Astrocyte (in vitro differentiated cells and primary cell): ENCODE data around the gene KCNN3. TPM values are rescaled to one million over a fixed set of nuclear protein-coding genes. Genes with fewer than 3 reads are reported as not detected.

Experiments
- DNase-seq: peaks from one replicate; pipeline ENCODE4 v3.0.0-alpha.2; 2010; ENCODE audit warnings: low read depth
- FAIRE-seq: peaks from 2 replicates; lab custom pipeline; 2011; peaks lifted over from hg19 to GRCh38; lab: Jason Lieb, UNC
- H2AFZ ChIP-seq: 2 replicates; pipeline ENCODE4 v1.6.0; 2012; ENCODE audit warnings: low read depth, low read length, inconsistent platforms
- H3K27ac ChIP-seq: 2 replicates; pipeline ENCODE4 v1.5.1; 2011; ENCODE audit warnings: low read depth, low read length, inconsistent platforms
- H3K27me3 ChIP-seq: 2 replicates; pipeline ENCODE4 v1.6.0; 2011; ENCODE audit warnings: low read length, inconsistent platforms; ENCODE audit not compliant: insufficient read depth
- H3K36me3 ChIP-seq: 2 replicates; pipeline ENCODE4 v1.5.1; 2011; ENCODE audit warnings: low read length, inconsistent platforms; ENCODE audit not compliant: insufficient read depth
- H3K4me1 ChIP-seq: 2 replicates; pipeline ENCODE4 v1.5.1; 2011; ENCODE audit warnings: low read length, inconsistent platforms; ENCODE audit not compliant: insufficient read depth
- H3K4me2 ChIP-seq: 2 replicates; pipeline ENCODE4 v1.6.0; 2012; ENCODE audit warnings: low read length, inconsistent platforms
- H3K4me3 ChIP-seq: 2 replicates; pipeline ENCODE4 v1.5.1; 2011; ENCODE audit warnings: low read depth, mild to moderate bottlenecking, low read length, inconsistent platforms; ENCODE audit not compliant: insufficient read depth
- H3K79me2 ChIP-seq: 2 replicates; pipeline ENCODE4 v1.6.0; 2012; ENCODE audit warnings: mild to moderate bottlenecking, low read length, inconsistent platforms; ENCODE audit not compliant: insufficient read depth
- H3K9ac ChIP-seq: 2 replicates; pipeline ENCODE4 v1.6.0; 2012; ENCODE audit warnings: mild to moderate bottlenecking, low read length, inconsistent platforms
- H3K9me3 ChIP-seq: 2 replicates; pipeline ENCODE4 v1.5.1; 2012; ENCODE audit warnings: low read depth, mild to moderate bottlenecking, low read length, inconsistent platforms; ENCODE audit not compliant: insufficient read depth
- H4K20me1 ChIP-seq: 2 replicates; pipeline ENCODE4 v1.6.0; 2012; ENCODE audit warnings: low read length, inconsistent platforms; ENCODE audit not compliant: insufficient read depth
- H3K27ac Mint-ChIP-seq: one replicate; pipeline ENCODE4 v1.8.0; 2021; ENCODE audit warnings: mild to moderate bottlenecking, mixed read lengths; ENCODE audit not compliant: unreplicated experiment
- H3K27me3 Mint-ChIP-seq: one replicate; pipeline ENCODE4 v1.8.0; 2021; ENCODE audit warnings: low read depth, mixed read lengths; ENCODE audit not compliant: unreplicated experiment
- H3K36me3 Mint-ChIP-seq: one replicate; pipeline ENCODE4 v1.8.0; 2021; ENCODE audit warnings: low read depth, mixed read lengths; ENCODE audit not compliant: unreplicated experiment
- H3K4me1 Mint-ChIP-seq: one replicate; pipeline ENCODE4 v1.8.0; 2021; ENCODE audit warnings: low read depth, mixed read lengths; ENCODE audit not compliant: unreplicated experiment
- H3K4me3 Mint-ChIP-seq: one replicate; pipeline ENCODE4 v1.8.0; 2021; ENCODE audit warnings: mild to moderate bottlenecking, moderate library complexity, mixed read lengths; ENCODE audit not compliant: unreplicated experiment
- H3K9me3 Mint-ChIP-seq: one replicate; pipeline ENCODE4 v1.8.0; 2021; ENCODE audit warnings: mild to moderate bottlenecking, mixed read lengths; ENCODE audit not compliant: unreplicated experiment
- EZH2 ChIP-seq: IDR thresholded peaks from 2 replicates; pipeline ENCODE4 v1.6.1; 2012; ENCODE audit warnings: mild to moderate bottlenecking, low read length, inconsistent platforms; ENCODE audit not compliant: insufficient read depth
- total RNA-seq: library from RNA; stranded (reverse); gene quantifications from 2 replicates; pipeline ENCODE4 v1.2.1, GENCODE V29; 2021
- TF ChIP-seq, protein P1 (sequence below): IDR thresholded peaks from 2 replicates; pipeline ENCODE4 v1.5.1; 2011; ENCODE audit warnings: low read depth, mild to moderate bottlenecking, inconsistent platforms, low read length, moderate library complexity; ENCODE audit not compliant: insufficient read depth

KCNN3 gene
- total RNA-seq, 1 donor from 2014 or later: 0.66 TPM

DNA sequence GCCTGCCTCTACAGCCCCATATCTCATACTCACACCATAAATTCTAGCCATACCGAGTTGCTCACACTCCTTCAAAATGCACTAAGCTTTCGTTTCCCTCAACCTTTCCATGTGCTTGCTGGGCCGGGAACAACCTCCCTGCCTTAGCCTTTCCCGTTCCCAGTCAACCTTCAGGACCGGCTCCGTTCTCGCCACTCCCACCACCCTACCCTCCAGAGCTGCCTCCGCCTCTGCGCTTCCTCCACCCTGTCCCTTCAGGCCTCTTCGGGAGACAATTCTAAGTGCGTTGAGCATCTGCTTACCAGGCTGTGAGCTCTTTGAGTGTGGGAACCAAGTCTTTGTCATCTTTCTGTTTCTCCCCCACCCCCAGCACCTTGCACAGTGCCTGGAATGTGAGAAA lies 31.6 kb downstream of the KCNN3 start:
- Histone ChIP-seq H3K9me3 (no peaks in the 10 kb centered on the region), H3K4me1 (peaks cover 4% of the 10 kb centered on the region), H3K79me2 (no peaks in the 10 kb centered on the region), H2AFZ (no peak overlapping the region), H3K27me3 (no peaks in the 10 kb centered on the region), H3K4me2 (no peak overlapping the region), H3K4me3 (no peak overlapping the region), H3K27ac (no peak overlapping the region), H4K20me1 (no peaks in the 10 kb centered on the region), H3K9ac (no peak overlapping the region), H3K36me3 (no peaks in the 10 kb centered on the region)
- no peaks in the 10 kb centered on the region for H3K9me3 Mint-ChIP-seq
- peaks cover 37% of the 10 kb centered on the region for H3K27me3 Mint-ChIP-seq
- peaks cover 12% of the 10 kb centered on the region for H3K4me1 Mint-ChIP-seq
- no peak for TF ChIP-seq EZH2
- TF ChIP-seq, protein P1, sequence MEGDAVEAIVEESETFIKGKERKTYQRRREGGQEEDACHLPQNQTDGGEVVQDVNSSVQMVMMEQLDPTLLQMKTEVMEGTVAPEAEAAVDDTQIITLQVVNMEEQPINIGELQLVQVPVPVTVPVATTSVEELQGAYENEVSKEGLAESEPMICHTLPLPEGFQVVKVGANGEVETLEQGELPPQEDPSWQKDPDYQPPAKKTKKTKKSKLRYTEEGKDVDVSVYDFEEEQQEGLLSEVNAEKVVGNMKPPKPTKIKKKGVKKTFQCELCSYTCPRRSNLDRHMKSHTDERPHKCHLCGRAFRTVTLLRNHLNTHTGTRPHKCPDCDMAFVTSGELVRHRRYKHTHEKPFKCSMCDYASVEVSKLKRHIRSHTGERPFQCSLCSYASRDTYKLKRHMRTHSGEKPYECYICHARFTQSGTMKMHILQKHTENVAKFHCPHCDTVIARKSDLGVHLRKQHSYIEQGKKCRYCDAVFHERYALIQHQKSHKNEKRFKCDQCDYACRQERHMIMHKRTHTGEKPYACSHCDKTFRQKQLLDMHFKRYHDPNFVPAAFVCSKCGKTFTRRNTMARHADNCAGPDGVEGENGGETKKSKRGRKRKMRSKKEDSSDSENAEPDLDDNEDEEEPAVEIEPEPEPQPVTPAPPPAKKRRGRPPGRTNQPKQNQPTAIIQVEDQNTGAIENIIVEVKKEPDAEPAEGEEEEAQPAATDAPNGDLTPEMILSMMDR: no peak
- FAIRE-seq (no peak), DNase-seq (no peak)
- H3K36me3 Mint-ChIP-seq: no peaks in the 10 kb centered on the region
- no peak overlapping the region for H3K4me3 Mint-ChIP-seq
- H3K27ac Mint-ChIP-seq: no peak overlapping the region

GRCh38 chr1:154837672-154838171 lies 32.4 kb downstream of the KCNN3 start:
- Histone ChIP-seq H3K27ac (no peak overlapping the region), H3K36me3 (no peaks in the 10 kb centered on the region), H4K20me1 (no peaks in the 10 kb centered on the region), H3K9ac (no peak overlapping the region), H2AFZ (no peak overlapping the region), H3K4me1 (peaks cover 4% of the 10 kb centered on the region), H3K79me2 (no peaks in the 10 kb centered on the region), H3K4me3 (no peak overlapping the region), H3K9me3 (no peaks in the 10 kb centered on the region), H3K4me2 (no peak overlapping the region), H3K27me3 (no peaks in the 10 kb centered on the region)
- TF ChIP-seq, protein P1: no peak
- TF ChIP-seq EZH2: no peak
- no peaks in the 10 kb centered on the region for H3K36me3 Mint-ChIP-seq
- no peak for FAIRE-seq
- H3K27ac Mint-ChIP-seq: no peak overlapping the region
- no peak for DNase-seq
- H3K4me1 Mint-ChIP-seq: peaks cover 12% of the 10 kb centered on the region
- H3K27me3 Mint-ChIP-seq: peaks cover 39% of the 10 kb centered on the region
- no peaks in the 10 kb centered on the region for H3K9me3 Mint-ChIP-seq
- H3K4me3 Mint-ChIP-seq: no peak overlapping the region

- Mint-ChIP-seq H3K9me3 (no peaks in the 10 kb centered on the region), H3K4me1 (peaks cover 12% of the 10 kb centered on the region), H3K27me3 (peaks cover 42% of the 10 kb centered on the region), H3K36me3 (no peaks in the 10 kb centered on the region), H3K4me3 (no peak overlapping the region), H3K27ac (no peak overlapping the region)
- FAIRE-seq: no peak
- H3K36me3 ChIP-seq: no peaks in the 10 kb centered on the region
- no peak overlapping the region for H3K4me3 ChIP-seq
- H3K4me2 ChIP-seq: no peak overlapping the region
- H3K9ac ChIP-seq: no peak overlapping the region
- no peaks in the 10 kb centered on the region for H3K27me3 ChIP-seq
- H3K9me3 ChIP-seq: no peaks in the 10 kb centered on the region
- no peaks in the 10 kb centered on the region for H4K20me1 ChIP-seq
- H3K27ac ChIP-seq: no peak overlapping the region
- TF ChIP-seq, protein P1: no peak
- TF ChIP-seq EZH2: no peak
- no peaks in the 10 kb centered on the region for H3K79me2 ChIP-seq
- peaks cover 4% of the 10 kb centered on the region for H3K4me1 ChIP-seq
- no peak for DNase-seq
- H2AFZ ChIP-seq: no peak overlapping the region
These were observed 32.9 kb downstream of the KCNN3 start for GRCh38 chr1:154837034-154837671.
